ENCODE data around the gene MTRF1L. TPM values are rescaled to one million over a fixed set of nuclear protein-coding genes. Genes with fewer than 3 reads are reported as not detected.

MTRF1L gene
- total and polyA plus RNA-seq, 2 of the 13 experiments (the other 11 are each of a cell fraction or from before 2014, with no cell fraction given), result 17.6 to 28.7 TPM

- TF ChIP-seq BCLAF1 (IDR thresholded peaks at IDR 0.05), result no peak
- no peak for TF ChIP-seq ZBTB37 (CRISPR knock-in tag; IDR thresholded peaks at IDR 0.05)
- 0 out of 2 replicates have a peak, but pooled peaks have one; percentile 49 for TF ChIP-seq ZNF292 (CRISPR knock-in tag; IDR thresholded peaks at IDR 0.05; ENCODE audit: borderline replicate concordance, low read depth)
- TF ChIP-seq, protein P1, sequence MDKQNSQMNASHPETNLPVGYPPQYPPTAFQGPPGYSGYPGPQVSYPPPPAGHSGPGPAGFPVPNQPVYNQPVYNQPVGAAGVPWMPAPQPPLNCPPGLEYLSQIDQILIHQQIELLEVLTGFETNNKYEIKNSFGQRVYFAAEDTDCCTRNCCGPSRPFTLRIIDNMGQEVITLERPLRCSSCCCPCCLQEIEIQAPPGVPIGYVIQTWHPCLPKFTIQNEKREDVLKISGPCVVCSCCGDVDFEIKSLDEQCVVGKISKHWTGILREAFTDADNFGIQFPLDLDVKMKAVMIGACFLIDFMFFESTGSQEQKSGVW (CRISPR knock-in tag; IDR thresholded peaks at IDR 0.05; ENCODE audit: borderline replicate concordance), result no peak
- TF ChIP-seq ZNF383 (CRISPR knock-in tag; IDR thresholded peaks at IDR 0.05; ENCODE audit: borderline replicate concordance), result no peak
- TF ChIP-seq IRX3 (CRISPR knock-in tag; IDR thresholded peaks at IDR 0.05; ENCODE audit: borderline replicate concordance, low read depth), result peak; percentile 63; the same call in 1 of the 2 replicates
- TF ChIP-seq, protein P2, sequence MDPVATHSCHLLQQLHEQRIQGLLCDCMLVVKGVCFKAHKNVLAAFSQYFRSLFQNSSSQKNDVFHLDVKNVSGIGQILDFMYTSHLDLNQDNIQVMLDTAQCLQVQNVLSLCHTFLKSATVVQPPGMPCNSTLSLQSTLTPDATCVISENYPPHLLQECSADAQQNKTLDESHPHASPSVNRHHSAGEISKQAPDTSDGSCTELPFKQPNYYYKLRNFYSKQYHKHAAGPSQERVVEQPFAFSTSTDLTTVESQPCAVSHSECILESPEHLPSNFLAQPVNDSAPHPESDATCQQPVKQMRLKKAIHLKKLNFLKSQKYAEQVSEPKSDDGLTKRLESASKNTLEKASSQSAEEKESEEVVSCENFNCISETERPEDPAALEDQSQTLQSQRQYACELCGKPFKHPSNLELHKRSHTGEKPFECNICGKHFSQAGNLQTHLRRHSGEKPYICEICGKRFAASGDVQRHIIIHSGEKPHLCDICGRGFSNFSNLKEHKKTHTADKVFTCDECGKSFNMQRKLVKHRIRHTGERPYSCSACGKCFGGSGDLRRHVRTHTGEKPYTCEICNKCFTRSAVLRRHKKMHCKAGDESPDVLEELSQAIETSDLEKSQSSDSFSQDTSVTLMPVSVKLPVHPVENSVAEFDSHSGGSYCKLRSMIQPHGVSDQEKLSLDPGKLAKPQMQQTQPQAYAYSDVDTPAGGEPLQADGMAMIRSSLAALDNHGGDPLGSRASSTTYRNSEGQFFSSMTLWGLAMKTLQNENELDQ (CRISPR knock-in tag; IDR thresholded peaks at IDR 0.05; ENCODE audit: borderline replicate concordance), result peak; percentile 81; the same call in 1 of the 2 replicates
- TF ChIP-seq, protein P3, sequence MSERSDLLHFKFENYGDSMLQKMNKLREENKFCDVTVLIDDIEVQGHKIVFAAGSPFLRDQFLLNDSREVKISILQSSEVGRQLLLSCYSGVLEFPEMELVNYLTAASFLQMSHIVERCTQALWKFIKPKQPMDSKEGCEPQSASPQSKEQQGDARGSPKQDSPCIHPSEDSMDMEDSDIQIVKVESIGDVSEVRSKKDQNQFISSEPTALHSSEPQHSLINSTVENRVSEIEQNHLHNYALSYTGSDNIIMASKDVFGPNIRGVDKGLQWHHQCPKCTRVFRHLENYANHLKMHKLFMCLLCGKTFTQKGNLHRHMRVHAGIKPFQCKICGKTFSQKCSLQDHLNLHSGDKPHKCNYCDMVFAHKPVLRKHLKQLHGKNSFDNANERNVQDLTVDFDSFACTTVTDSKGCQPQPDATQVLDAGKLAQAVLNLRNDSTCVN (CRISPR knock-in tag; IDR thresholded peaks at IDR 0.05; ENCODE audit: borderline replicate concordance), result no peak
- TF ChIP-seq ATF1 (CRISPR knock-in tag; IDR thresholded peaks at IDR 0.05), result peak; percentile 70
- peak; percentile 13 for TF ChIP-seq MED8 (CRISPR knock-in tag; IDR thresholded peaks at IDR 0.05; ENCODE audit: insufficient replicate concordance)
- TF ChIP-seq HNRNPH1 (optimal IDR thresholded peaks at IDR 0.05; ENCODE audit: low read depth, low read length), result no peak
- TF ChIP-seq HMG20B (CRISPR knock-in tag; conservative IDR thresholded peaks at IDR 0.05), result peak; percentile 59; the same call in 1 of the 2 replicates
- TF ChIP-seq BRD4 (CRISPR knock-in tag; IDR thresholded peaks at IDR 0.05), result 0 out of 2 replicates have a peak, but pooled peaks have one; percentile 46
- peak; percentile 83 for TF ChIP-seq ZNF501 (CRISPR knock-in tag; IDR thresholded peaks at IDR 0.05)
Observed at GRCh38 chr6:153002613-153003365, at the start of gene MTRF1L (continued).

Measured in HepG2 (cell line).